HepG2 (cell line): Measurements from ENCODE around the gene ARMH4. TPM values are rescaled to one million over a fixed set of nuclear protein-coding genes. Genes with fewer than 3 reads are reported as not detected.

Experiments used
- ATAC-seq: fragments of 200-7000 bp; cut with Tn5 transposase; 3 replicates; pipeline ENCODE4 v1.9.1; 2020; ENCODE audit warnings: mild to moderate bottlenecking, moderate library complexity
- BruUV-seq: library from RNA; stranded (reverse); fragments of 400-500 nt; replicated peaks from 2 replicates; lab custom pipeline; 2021; lab: Mats Ljungman, UMichigan
- CTCF ChIA-PET: fragments of 300-600 bp; formaldehyde crosslinking; extraction: SDS; loops from one replicate; lab custom pipeline; 2021; ENCODE audit warnings: low total read pairs, inconsistent platforms, low intra/inter-chr PET ratio; lab: Yijun Ruan, JAX
- POLR2A ChIA-PET: fragments of 350-600 bp; sonication (Branson Sonifier 250); formaldehyde crosslinking; loops from one replicate; lab custom pipeline; 2020; ENCODE audit warnings: antibody characterized with exemption, inconsistent platforms; lab: Yijun Ruan, JAX
- DNase-seq: peaks from one replicate; pipeline ENCODE4 v3.0.0-alpha.2; 2015; ENCODE audit warnings: low spot score
- FAIRE-seq: peaks from 3 replicates; lab custom pipeline; 2011; peaks lifted over from hg19 to GRCh38; lab: Jason Lieb, UNC
- H2AFZ ChIP-seq: one replicate; pipeline ENCODE4 v1.6.1; 2011; ENCODE audit warnings: low read length, inconsistent platforms
- H3K27ac ChIP-seq: fragments of 300-600 bp; 3 replicates; pipeline ENCODE4 v1.8.0; 2011; ENCODE audit warnings: mixed run types, mild to moderate bottlenecking, mixed read lengths, low read length, inconsistent platforms; ENCODE audit not compliant: insufficient read depth; ENCODE audit errors: extremely low read length
- H3K27me3 ChIP-seq, 2 experiments: fragments of 200-600 bp in 1 of 2; 2 replicates in 1 of 2; 3 replicates in 1 of 2; pipeline versions ENCODE4 v1.6.0 to v1.8.0; 2011; ENCODE audit warnings: low read length in 2 of 2, mild to moderate bottlenecking in 2 of 2, moderate library complexity in 2 of 2, inconsistent platforms in 1 of 2; ENCODE audit not compliant: insufficient read depth in 2 of 2, control insufficient read depth in 1 of 2
- H3K36me3 ChIP-seq, 2 experiments: fragments of 200-600 bp in 1 of 2; replicated peaks in 1 of 2; 2 replicates in 1 of 2; 3 replicates in 1 of 2; pipeline versions ENCODE4 v1.5.1 to v1.8.0; 2011; ENCODE audit warnings: low read length in 2 of 2, inconsistent platforms in 1 of 2; ENCODE audit not compliant: insufficient read depth in 2 of 2, control insufficient read depth in 1 of 2
- H3K4me1 ChIP-seq: 2 replicates; pipeline ENCODE4 v1.5.1; 2012; ENCODE audit warnings: low read length, inconsistent platforms; ENCODE audit not compliant: insufficient read depth
- H3K4me2 ChIP-seq: 2 replicates; pipeline ENCODE4 v1.6.0; 2011; ENCODE audit warnings: low read depth, low read length, inconsistent platforms
- H3K4me3 ChIP-seq, 3 experiments: fragments of 200-600 bp in 1 of 3; sonication (generic), shearing (Covaris generic) in 1 of 3; replicated peaks in 1 of 3; 2 replicates each; pipeline ENCODE4 v1.5.1; 2011 to 2016; ENCODE audit warnings: low read length in 3 of 3, inconsistent platforms in 2 of 3, low read depth in 2 of 3, mild to moderate bottlenecking in 2 of 3, control low read depth in 1 of 3, mixed read lengths in 1 of 3; ENCODE audit not compliant: insufficient read depth in 1 of 3
- H3K79me2 ChIP-seq: one replicate; pipeline ENCODE4 v1.6.1; 2011; ENCODE audit warnings: low read length, inconsistent platforms; ENCODE audit not compliant: insufficient read depth
- H3K9ac ChIP-seq: 2 replicates; pipeline ENCODE4 v1.6.0; 2011; ENCODE audit warnings: mild to moderate bottlenecking, low read depth, low read length, inconsistent platforms; ENCODE audit not compliant: insufficient read depth
- H3K9me3 ChIP-seq: 2 replicates; pipeline ENCODE4 v1.5.1; 2012; ENCODE audit warnings: mild to moderate bottlenecking, low read length
- H4K20me1 ChIP-seq: 2 replicates; pipeline ENCODE4 v1.6.0; 2011; ENCODE audit warnings: inconsistent platforms, mild to moderate bottlenecking, low read length, moderate library complexity; ENCODE audit not compliant: insufficient read depth
- AGO1 ChIP-seq: fragments of 200-400 bp; formaldehyde crosslinking; IDR thresholded peaks from 2 replicates; pipeline ENCODE4 v1.6.1; 2017; ENCODE audit warnings: mild to moderate bottlenecking, low read depth, low read length, moderate library complexity; ENCODE audit not compliant: poor library complexity, severe bottlenecking
- FOSL1 ChIP-seq: sonication (generic); formaldehyde crosslinking; IDR thresholded peaks from 2 replicates; pipeline ENCODE4 v1.9.0; 2021; ENCODE audit warnings: missing genetic modification reagents, borderline replicate concordance
- GLI4 ChIP-seq: sonication (generic); formaldehyde crosslinking; IDR thresholded peaks from 2 replicates; pipeline ENCODE4 v1.5.1; 2020; ENCODE audit warnings: missing genetic modification reagents, mild to moderate bottlenecking, moderate library complexity, borderline replicate concordance
- HNRNPL ChIP-seq: fragments of 200-400 bp; formaldehyde crosslinking; IDR thresholded peaks from 2 replicates; pipeline ENCODE4 v1.6.1; 2017; ENCODE audit warnings: mild to moderate bottlenecking, low read depth, low read length
- RCOR2 ChIP-seq: IDR thresholded peaks from 2 replicates; pipeline ENCODE4 v1.6.1; 2016; ENCODE audit warnings: missing biosample characterization, missing genetic modification reagents
- SP2 ChIP-seq: sonication (generic); formaldehyde crosslinking; IDR thresholded peaks from 2 replicates; pipeline ENCODE4 v1.5.1; 2020; ENCODE audit warnings: mild to moderate bottlenecking, missing genetic modification reagents
- ZBTB44 ChIP-seq: sonication (generic); formaldehyde crosslinking; IDR thresholded peaks from 2 replicates; pipeline ENCODE4 v1.4.0; 2020; ENCODE audit warnings: missing genetic modification reagents
- ZFX ChIP-seq: sonication (generic); formaldehyde crosslinking; IDR thresholded peaks from 2 replicates; pipeline ENCODE4 v1.4.0; 2020; ENCODE audit warnings: mild to moderate bottlenecking, low read depth, missing genetic modification reagents, moderate library complexity
- in situ Hi-C: cut with HindIII; loops from 2 replicates; pipeline ENCODE4 v1.10.0; 2017; ENCODE audit warnings: low pct_unique_long_range_greater_than_20kb; ENCODE audit not compliant: extremely low pct_ligation_motif_present
- intact Hi-C: fragments of 100-400 bp; cut with micrococcal nuclease; formaldehyde crosslinking; loops from one replicate; pipeline ENCODE4 v1.10.0; 2022; ENCODE audit not compliant: unreplicated experiment
- polyA plus RNA-seq, 8 experiments: library from polyadenylated mRNA; depleted of rRNA in 3 of 8; stranded (reverse) in 7 of 8; unstranded in 1 of 8; fragments of >200 nt; fragmentation: Illumina TruSeq in 4 of 8; extraction: Trizol in 4 of 8; gene quantifications; 2 replicates each; pipeline versions ENCODE4 v1.2.1 to v1.2.3, GENCODE V29; 2011 to 2016; ENCODE audit warnings: low read depth in 4 of 8, missing spikeins in 1 of 8, mixed read lengths in 1 of 8; ENCODE audit not compliant: insufficient read depth in 1 of 8
- total RNA-seq, 5 experiments: library from RNA; depleted of rRNA; stranded (reverse); fragments of >200 nt; fragmentation: Illumina TruSeq; extraction: Trizol; gene quantifications; 2 replicates each; pipeline ENCODE4 v1.2.3, GENCODE V29; 2016; ENCODE audit warnings: low read depth in 1 of 5

ARMH4 gene
- total and polyA plus RNA-seq, 2 of the 13 experiments (the other 11 are each of a cell fraction or from before 2014, with no cell fraction given) = 0.02 to 0.18 TPM

GRCh38 chr14:58160561-58160960 is 8.5 kb upstream of the ARMH4 start:
- Histone ChIP-seq H3K4me3 (no peak overlapping the region), H3K4me1 (no peaks in the 10 kb centered on the region), H3K9me3 (no peaks in the 10 kb centered on the region), H3K36me3 (no peaks in the 10 kb centered on the region), H4K20me1 (no peaks in the 10 kb centered on the region), H3K79me2 (no peaks in the 10 kb centered on the region), H3K4me2 (no peak overlapping the region), H3K9ac (no peak overlapping the region), H3K27me3 (no peaks in the 10 kb centered on the region; a peak in 1 of 5 replicates), H3K27ac (no peak overlapping the region), H2AFZ (no peak overlapping the region)
- DNase-seq (no peak), FAIRE-seq (no peak), ATAC-seq (no peak)
- in situ Hi-C loops = no loop called here
- TF ChIP-seq RCOR2 (CRISPR knock-in tag) (no peak), ZFX (CRISPR knock-in tag) (no peak), FOSL1 (CRISPR knock-in tag) (no peak), HNRNPL (no peak), AGO1 (no peak), ZBTB44 (CRISPR knock-in tag) (no peak), GLI4 (CRISPR knock-in tag) (no peak), SP2 (CRISPR knock-in tag) (no peak)
- intact Hi-C loops = no loop called here
- no TSS peak for BruUV-seq
- CTCF ChIA-PET = no interaction called here
- POLR2A ChIA-PET = no interaction called here
